Small intestine (tissue), 7 donors: ENCODE results near the gene BRINP3. TPM values are rescaled to one million over a fixed set of nuclear protein-coding genes. Genes with fewer than 3 reads are reported as not detected.
A peak's percentile ranks its signal among the peaks of the same experiment; 100 is the strongest.

Experiments
- DNase-seq, 2 donors: peaks; one replicate each; pipeline versions ENCODE4 v3.0.0 to v3.0.0-alpha.2; 2013
- FAIRE-seq: peaks from 2 replicates; lab custom pipeline; 2012; peaks lifted over from hg19 to GRCh38; lab: Jason Lieb, UNC
- H3K27ac ChIP-seq, 3 donors: one replicate each; pipeline ENCODE4 v1.5.1; 2013; ENCODE audit warnings: low read length in 2 of 3, mild to moderate bottlenecking in 2 of 3, control low read depth in 1 of 3, inconsistent platforms in 1 of 3, low read depth in 1 of 3, moderate library complexity in 1 of 3
- H3K27me3 ChIP-seq, 3 donors: one replicate each; pipeline ENCODE4 v1.6.1; 2013; ENCODE audit warnings: low read length in 3 of 3, inconsistent platforms in 1 of 3; ENCODE audit not compliant: control insufficient read depth in 3 of 3, insufficient read depth in 3 of 3
- H3K36me3 ChIP-seq, 3 donors: one replicate each; pipeline ENCODE4 v1.6.1; 2013; ENCODE audit warnings: low read length in 3 of 3, inconsistent platforms in 1 of 3, low read depth in 1 of 3, mild to moderate bottlenecking in 1 of 3, moderate library complexity in 1 of 3; ENCODE audit not compliant: control insufficient read depth in 3 of 3, insufficient read depth in 2 of 3
- H3K4me1 ChIP-seq, 3 donors: one replicate each; pipeline ENCODE4 v1.6.1; 2013; ENCODE audit warnings: low read length in 2 of 3, inconsistent platforms in 1 of 3, low read depth in 1 of 3, mild to moderate bottlenecking in 1 of 3, moderate library complexity in 1 of 3; ENCODE audit not compliant: control insufficient read depth in 3 of 3, insufficient read depth in 2 of 3
- H3K4me3 ChIP-seq, 3 donors: one replicate each; pipeline ENCODE4 v1.5.1; 2013; ENCODE audit warnings: low read length in 3 of 3, control low read depth in 1 of 3, inconsistent platforms in 1 of 3, low read depth in 1 of 3, mild to moderate bottlenecking in 1 of 3, moderate library complexity in 1 of 3
- H3K9me3 ChIP-seq, 2 donors: one replicate each; pipeline ENCODE4 v1.6.1; 2013; ENCODE audit warnings: low read depth in 1 of 2, low read length in 1 of 2; ENCODE audit not compliant: control insufficient read depth in 2 of 2, insufficient read depth in 1 of 2
- WGBS, 3 donors: extraction: QIAGEN DNeasy Blood & Tissue Kit; methylation state at CpG; one replicate each; pipeline ENCODE4 v1.1.7; 2013; 5-methylcytosine and 5-hydroxymethylcytosine counted together
- polyA plus RNA-seq, 4 donors: library from polyadenylated mRNA; stranded (reverse) in 3 of 4; unstranded in 1 of 4; fragments of 200-250 nt in 3 of 4; fragments of 120-200 nt in 1 of 4; gene quantifications; one replicate each; pipeline versions ENCODE4 v1.2.1 to v1.2.3, GENCODE V29; 2013
- donor health status: healthy with polysubstance abuse.
- donor health status: control.
- donor health status: control.
- donor health status: Bipolar disorder and iron deficiency.
- donor health status: healthy.

The BRINP3 gene
- polyA plus RNA-seq, 4 donors = 2.7 to 61.2 (median 7.8) TPM

GRCh38 chr1:190377294-190377693 lies 100.4 kb downstream of the BRINP3 start:
- Histone ChIP-seq H3K27me3 (no peaks in the 10 kb centered on the region), H3K9me3 (no peaks in the 10 kb centered on the region), H3K27ac (no peak overlapping the region), H3K36me3 (no peaks in the 10 kb centered on the region), H3K4me3 (no peak overlapping the region), H3K4me1 (no peaks in the 10 kb centered on the region)
- no peak for FAIRE-seq
- 45 to 60% (median 58%) methylated on average over 2 of the region's 2 CpGs for WGBS, 3 donors
- DNase-seq = no peak

- Histone ChIP-seq H3K27ac (no peak overlapping the region), H3K4me3 (no peak overlapping the region), H3K27me3 (no peaks in the 10 kb centered on the region), H3K36me3 (no peaks in the 10 kb centered on the region), H3K9me3 (no peaks in the 10 kb centered on the region), H3K4me1 (no peaks in the 10 kb centered on the region)
- 56 to 80% (median 65%) methylated on average over 1 of the region's 1 CpG for WGBS, 3 donors
- no peak for DNase-seq
- no peak for FAIRE-seq
These were observed 101.6 kb downstream of the BRINP3 start for GRCh38 chr1:190376044-190376443.

- DNase-seq (peak; percentile 43 to 52), FAIRE-seq (no peak)
- no peaks in the 10 kb centered on the region for H3K36me3 ChIP-seq
- H3K4me3 ChIP-seq = no peak overlapping the region
- H3K27ac ChIP-seq = no peak overlapping the region
- WGBS, 3 donors = 42 to 62% (median 43%) methylated on average over 2 of the region's 2 CpGs
- H3K27me3 ChIP-seq = no peaks in the 10 kb centered on the region
- H3K4me1 ChIP-seq = no peaks in the 10 kb centered on the region
- H3K9me3 ChIP-seq = no peaks in the 10 kb centered on the region
These were observed 103.8 kb downstream of the BRINP3 start for GRCh38 chr1:190373705-190374336.

GRCh38 chr1:190367200-190367599 lies 110.5 kb downstream of the BRINP3 start:
- Histone ChIP-seq H3K4me3 (no peak overlapping the region), H3K9me3 (peaks cover 0 to 15% of the 10 kb centered on the region in 2 donors), H3K36me3 (peaks cover 0 to 6% (median 0%) of the 10 kb centered on the region in 3 donors), H3K27me3 (no peaks in the 10 kb centered on the region), H3K4me1 (no peaks in the 10 kb centered on the region), H3K27ac (no peak overlapping the region)
- no peak for FAIRE-seq
- no peak for DNase-seq
- WGBS, 3 donors = 80 to 88% (median 81%) methylated on average over 4 of the region's 4 CpGs

- Histone ChIP-seq H3K4me3 (no peak overlapping the region), H3K9me3 (peaks cover 0 to 15% of the 10 kb centered on the region in 2 donors), H3K36me3 (peaks cover 0 to 6% (median 0%) of the 10 kb centered on the region in 3 donors), H3K27me3 (no peaks in the 10 kb centered on the region), H3K27ac (no peak overlapping the region), H3K4me1 (no peaks in the 10 kb centered on the region)
- no peak for DNase-seq
- peak; percentile 97 for FAIRE-seq
- WGBS, 3 donors = 87 to 95% (median 88%) methylated on average over 1 of the region's 1 CpG
These were observed 112.4 kb downstream of the BRINP3 start for GRCh38 chr1:190365283-190365682.

GRCh38 chr1:190353538-190354101 lies 124.0 kb downstream of the BRINP3 start:
- 69 to 81% (median 76%) methylated on average over 3 of the region's 3 CpGs for WGBS, 3 donors

GRCh38 chr1:190344454-190344853 lies 133.2 kb downstream of the BRINP3 start:
- Histone ChIP-seq H3K9me3 (no peaks in the 10 kb centered on the region), H3K27ac (no peak overlapping the region), H3K27me3 (no peaks in the 10 kb centered on the region), H3K4me3 (no peak overlapping the region), H3K4me1 (no peaks in the 10 kb centered on the region), H3K36me3 (no peaks in the 10 kb centered on the region)
- DNase-seq (no peak), FAIRE-seq (no peak)

More at GRCh38 chr1:190353538-190354101, 124.0 kb downstream of the BRINP3 start:
- no peak for FAIRE-seq
- Histone ChIP-seq H3K9me3 (no peaks in the 10 kb centered on the region), H3K4me1 (no peaks in the 10 kb centered on the region), H3K4me3 (no peak overlapping the region), H3K27me3 (no peaks in the 10 kb centered on the region), H3K27ac (no peak overlapping the region), H3K36me3 (no peaks in the 10 kb centered on the region)
- no peak for DNase-seq

GRCh38 chr1:190338829-190339228 lies 138.8 kb downstream of the BRINP3 start:
- Histone ChIP-seq H3K4me3 (no peak overlapping the region), H3K4me1 (no peaks in the 10 kb centered on the region), H3K27me3 (no peaks in the 10 kb centered on the region), H3K27ac (no peak overlapping the region), H3K9me3 (no peaks in the 10 kb centered on the region), H3K36me3 (no peaks in the 10 kb centered on the region)
- FAIRE-seq (no peak), DNase-seq (no peak)

GRCh38 chr1:190328871-190329270 lies 148.8 kb downstream of the BRINP3 start:
- no peaks in the 10 kb centered on the region for H3K27me3 ChIP-seq
- H3K36me3 ChIP-seq = no peaks in the 10 kb centered on the region
- H3K4me1 ChIP-seq = no peaks in the 10 kb centered on the region
- no peak for FAIRE-seq
- no peak overlapping the region for H3K4me3 ChIP-seq
- 76 to 86% (median 84%) methylated on average over 4 of the region's 4 CpGs for WGBS, 3 donors
- DNase-seq = no peak
- no peak overlapping the region for H3K27ac ChIP-seq
- H3K9me3 ChIP-seq = peaks cover 0 to 2% of the 10 kb centered on the region in 2 donors
